Panc1 (cell line): Measurements from ENCODE around the gene LOXL4. TPM values are rescaled to one million over a fixed set of nuclear protein-coding genes. Genes with fewer than 3 reads are reported as not detected.

Source experiments
- ATAC-seq: fragments of 200-7000 bp; cut with Tn5 transposase; 2 replicates; pipeline ENCODE4 v1.9.1; 2020; ENCODE audit warnings: mild to moderate bottlenecking, moderate library complexity
- BruUV-seq: library from RNA; stranded (reverse); fragments of 400-500 nt; replicated peaks from 2 replicates; lab custom pipeline; 2021; lab: Mats Ljungman, UMichigan
- CTCF ChIA-PET: fragments of 300-600 bp; sonication (Branson Sonifier 250); formaldehyde crosslinking; loops from one replicate; lab custom pipeline; 2022; ENCODE audit warnings: antibody characterized with exemption; lab: Charles Lee
- POLR2A ChIA-PET: fragments of 300-600 bp; sonication (Branson Sonifier 250); formaldehyde crosslinking; loops from one replicate; lab custom pipeline; 2022; ENCODE audit warnings: antibody characterized with exemption; lab: Charles Lee
- DNase-seq: peaks from one replicate; pipeline ENCODE4 v3.0.0-alpha.2; 2010; ENCODE audit warnings: low read depth, low spot score
- H3K27ac ChIP-seq: 2 replicates; pipeline ENCODE4 v1.5.1; 2011; ENCODE audit warnings: mild to moderate bottlenecking, low read length, inconsistent platforms
- H3K27me3 ChIP-seq: fragments of 200-500 bp; sonication (Bioruptor generic); 2 replicates; pipeline ENCODE4 v1.6.0; 2014; ENCODE audit warnings: low read length, inconsistent platforms; ENCODE audit not compliant: control insufficient read depth, insufficient read depth
- H3K36me3 ChIP-seq: fragments of 200-500 bp; sonication (Bioruptor generic); 2 replicates; pipeline ENCODE4 v1.5.1; 2014; ENCODE audit warnings: inconsistent platforms, mild to moderate bottlenecking, low read length, moderate library complexity; ENCODE audit not compliant: control insufficient read depth, insufficient read depth
- H3K4me1 ChIP-seq: 2 replicates; pipeline ENCODE4 v1.5.1; 2011; ENCODE audit warnings: inconsistent platforms, mild to moderate bottlenecking, low read length, moderate library complexity; ENCODE audit not compliant: control insufficient read depth, insufficient read depth
- H3K4me3 ChIP-seq, 2 experiments: 2 replicates each; pipeline ENCODE4 v1.5.1; 2011 to 2012; ENCODE audit warnings: low read depth in 2 of 2, low read length in 2 of 2, mild to moderate bottlenecking in 2 of 2, inconsistent platforms in 1 of 2, moderate library complexity in 1 of 2
- H3K9me3 ChIP-seq: fragments of 200-500 bp; sonication (Bioruptor generic); 2 replicates; pipeline ENCODE4 v1.5.1; 2014; ENCODE audit warnings: low read depth, mild to moderate bottlenecking, inconsistent platforms, low read length, moderate library complexity; ENCODE audit not compliant: control insufficient read depth, insufficient read depth
- CTCF ChIP-seq: fragments of 450-650 bp; IDR thresholded peaks from 2 replicates; pipeline ENCODE4 v1.5.1; 2017; ENCODE audit warnings: mild to moderate bottlenecking
- POLR2AphosphoS5 ChIP-seq: IDR thresholded peaks from 2 replicates; pipeline ENCODE4 v1.6.1; 2012; ENCODE audit warnings: mild to moderate bottlenecking, low read depth, low read length, moderate library complexity
- REST ChIP-seq, 2 experiments: IDR thresholded peaks; 2 replicates each; pipeline ENCODE4 v1.6.1; 2011 to 2012; ENCODE audit warnings: low read depth in 2 of 2, control low read depth in 1 of 2, low read length in 1 of 2, mild to moderate bottlenecking in 1 of 2, moderate library complexity in 1 of 2; ENCODE audit not compliant: insufficient read depth in 1 of 2
- SIN3A ChIP-seq: IDR thresholded peaks from 2 replicates; pipeline ENCODE4 v1.6.1; 2012; ENCODE audit warnings: low read depth, mild to moderate bottlenecking, low read length, moderate library complexity, borderline replicate concordance; ENCODE audit not compliant: insufficient read depth
- TCF7L2 ChIP-seq: IDR thresholded peaks from 2 replicates; pipeline ENCODE4 v1.6.1; 2011; ENCODE audit warnings: mild to moderate bottlenecking, low read depth, low read length, inconsistent platforms
- in situ Hi-C: cut with HindIII; loops from 2 replicates; pipeline ENCODE4 v1.10.0; 2016; ENCODE audit warnings: low sequenced_read_pairs, low pct_unique_long_range_greater_than_20kb
- intact Hi-C: fragments of 100-400 bp; cut with micrococcal nuclease; formaldehyde crosslinking; loops from one replicate; pipeline ENCODE4 v1.10.0; 2022; ENCODE audit not compliant: unreplicated experiment
- total RNA-seq: library from RNA; stranded (reverse); gene quantifications from one replicate; pipeline ENCODE4 v1.2.1, GENCODE V29; 2021; ENCODE audit not compliant: unreplicated experiment

The LOXL4 gene
- total RNA-seq, 1 experiment from 2014 or later: 17.7 TPM

GRCh38 chr10:98224509-98224908 is 43.5 kb downstream of the LOXL4 start:
- intact Hi-C loops: no loop called here
- H3K27me3 ChIP-seq: no peaks in the 10 kb centered on the region
- no peak for DNase-seq
- CTCF ChIA-PET: no interaction called here
- H3K36me3 ChIP-seq: no peaks in the 10 kb centered on the region
- no peaks in the 10 kb centered on the region for H3K4me1 ChIP-seq
- H3K27ac ChIP-seq: no peak overlapping the region
- ATAC-seq: no peak
- H3K9me3 ChIP-seq: peaks cover 6% of the 10 kb centered on the region; the same call in 1 of the 2 replicates
- H3K4me3 ChIP-seq: no peak overlapping the region
- TF ChIP-seq REST (IDR thresholded peaks at IDR 0.05; ENCODE audit: insufficient read depth in 1 of 2, low read depth in 2 of 2, low read length in 1 of 2) (no peak), CTCF (no peak), TCF7L2 (no peak), POLR2AphosphoS5 (no peak), SIN3A (no peak)
- in situ Hi-C loops: no loop called here
- BruUV-seq: no TSS peak
- POLR2A ChIA-PET: no interaction called here

GRCh38 chr10:98223874-98224273 is 44.1 kb downstream of the LOXL4 start:
- no peak for TF ChIP-seq TCF7L2
- TF ChIP-seq CTCF: no peak
- TF ChIP-seq SIN3A: no peak
- TF ChIP-seq POLR2AphosphoS5: no peak
- no peak for TF ChIP-seq REST (IDR thresholded peaks at IDR 0.05; ENCODE audit: insufficient read depth in 1 of 2, low read depth in 2 of 2, low read length in 1 of 2)
- Histone ChIP-seq H3K27me3 (no peaks in the 10 kb centered on the region), H3K9me3 (peaks cover 10% of the 10 kb centered on the region; the same call in 1 of the 2 replicates), H3K36me3 (no peaks in the 10 kb centered on the region), H3K4me3 (no peak overlapping the region), H3K4me1 (no peaks in the 10 kb centered on the region), H3K27ac (no peak overlapping the region)
- DNase-seq (no peak), ATAC-seq (no peak)
- no TSS peak for BruUV-seq
- ChIA-PET POLR2A (no interaction called here), CTCF (no interaction called here)
- intact Hi-C loops (no loop called here), in situ Hi-C loops (no loop called here)
